ENCODE data around the gene BNIP2.

Gene BNIP2

GRCh38 chr15:59674361-59674877 lies 14.7 kb downstream of the BNIP2 start:
- DNase-seq (ENCODE audit: low spot score): no peak
- TF ChIP-seq CTCF (IDR thresholded peaks at IDR 0.05; ENCODE audit: extremely low read depth, missing control alignments): no peak

- DNase-seq (ENCODE audit: low spot score): no peak
- no peak for TF ChIP-seq CTCF (IDR thresholded peaks at IDR 0.05; ENCODE audit: extremely low read depth, missing control alignments)
These were observed 20.6 kb downstream of the BNIP2 start for GRCh38 chr15:59668556-59668955.

GRCh38 chr15:59662260-59662659 lies 26.9 kb downstream of the BNIP2 start:
- no peak for TF ChIP-seq CTCF (IDR thresholded peaks at IDR 0.05; ENCODE audit: extremely low read depth, missing control alignments)
- DNase-seq (ENCODE audit: low spot score): no peak

DNA sequence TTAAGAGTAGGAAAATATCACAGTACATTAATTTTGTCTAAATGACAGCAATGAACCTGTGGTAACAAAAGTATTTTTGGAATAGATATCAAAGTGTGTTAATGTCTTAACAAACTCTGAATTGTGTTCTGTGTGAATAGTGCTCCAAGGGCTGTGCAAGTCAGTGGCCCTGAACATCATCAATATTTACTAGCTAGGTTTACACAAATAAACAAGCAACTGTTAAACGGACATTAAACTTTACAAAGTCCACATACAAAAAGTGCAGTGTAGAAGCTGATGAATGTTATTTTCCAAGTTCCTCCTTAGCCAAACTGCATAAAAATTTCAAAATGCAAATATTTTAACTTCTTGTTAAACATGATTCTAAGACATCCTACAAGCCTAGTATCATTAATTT lies 29.8 kb downstream of the BNIP2 start:
- TF ChIP-seq CTCF (IDR thresholded peaks at IDR 0.05; ENCODE audit: extremely low read depth, missing control alignments): no peak
- no peak for DNase-seq (ENCODE audit: low spot score)

GRCh38 chr15:59657635-59658125 lies 31.4 kb downstream of the BNIP2 start:
- no peak for TF ChIP-seq CTCF (IDR thresholded peaks at IDR 0.05; ENCODE audit: extremely low read depth, missing control alignments)
- DNase-seq (ENCODE audit: low spot score): no peak

- peak; percentile 95 for DNase-seq (ENCODE audit: low spot score)
- no peak for TF ChIP-seq CTCF (IDR thresholded peaks at IDR 0.05; ENCODE audit: extremely low read depth, missing control alignments)
These were observed 32.1 kb downstream of the BNIP2 start, which contains the start of gene GTF2A2 for GRCh38 chr15:59656897-59657634. GTF2A2 (minus strand) TSS chr15:59657515; CDS start chr15:59652277, 5,238 bp downstream.

- no peak for DNase-seq (ENCODE audit: low spot score)
- TF ChIP-seq CTCF (IDR thresholded peaks at IDR 0.05; ENCODE audit: extremely low read depth, missing control alignments): no peak
These were observed 35.1 kb downstream of the BNIP2 start for GRCh38 chr15:59654046-59654445.

Measured in GM20000 (cell line).